ENCODE measurements around the gene EDNRA. TPM values are rescaled to one million over a fixed set of nuclear protein-coding genes. Genes with fewer than 3 reads are reported as not detected.

Gene EDNRA
- total RNA-seq, 4 donors from 2014 or later = 3.4 to 18.7 (median 7.7) TPM

DNA sequence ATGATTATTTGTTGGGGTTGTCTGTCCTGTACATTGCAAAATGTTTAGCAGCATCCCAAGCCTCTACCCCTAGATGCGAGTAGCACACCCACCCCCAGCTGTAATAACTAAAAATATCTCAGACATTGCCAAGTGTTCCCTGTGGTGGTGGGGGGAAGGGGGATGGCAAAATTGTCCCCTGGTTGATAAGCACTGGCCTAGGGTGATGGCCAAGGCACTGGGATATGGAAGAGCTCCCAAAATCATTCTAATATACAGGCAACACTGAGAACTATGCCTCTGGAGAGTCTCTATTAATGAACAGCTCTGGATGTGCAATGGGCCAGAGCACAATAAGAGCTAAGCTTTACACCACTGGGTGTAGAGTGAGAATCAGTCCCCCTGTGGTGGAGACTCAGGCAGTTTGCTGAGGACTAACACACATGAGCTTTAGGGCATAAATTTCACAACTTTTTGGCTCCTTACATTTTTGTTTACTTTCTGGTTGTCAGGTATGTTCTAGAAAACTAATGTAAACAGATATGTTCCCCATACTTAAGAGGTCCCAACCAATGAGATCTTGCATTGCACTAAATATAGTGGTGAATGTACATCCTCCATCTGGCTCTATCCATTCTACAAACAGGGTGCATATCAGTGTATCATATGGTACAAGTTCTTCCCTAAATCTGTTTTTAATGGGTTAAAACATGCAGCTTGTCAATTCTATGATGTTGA, 34.5 kb downstream of the EDNRA start:
- no peak overlapping the region for H3K4me3 ChIP-seq
- no peaks in the 10 kb centered on the region for H3K4me1 ChIP-seq
- TF ChIP-seq EP300 (IDR thresholded peaks at IDR 0.05) (no peak), POLR2A (IDR thresholded peaks at IDR 0.05) (no peak), POLR2AphosphoS5 (IDR thresholded peaks at IDR 0.05) (no peak)
- TF ChIP-seq, protein P1, sequence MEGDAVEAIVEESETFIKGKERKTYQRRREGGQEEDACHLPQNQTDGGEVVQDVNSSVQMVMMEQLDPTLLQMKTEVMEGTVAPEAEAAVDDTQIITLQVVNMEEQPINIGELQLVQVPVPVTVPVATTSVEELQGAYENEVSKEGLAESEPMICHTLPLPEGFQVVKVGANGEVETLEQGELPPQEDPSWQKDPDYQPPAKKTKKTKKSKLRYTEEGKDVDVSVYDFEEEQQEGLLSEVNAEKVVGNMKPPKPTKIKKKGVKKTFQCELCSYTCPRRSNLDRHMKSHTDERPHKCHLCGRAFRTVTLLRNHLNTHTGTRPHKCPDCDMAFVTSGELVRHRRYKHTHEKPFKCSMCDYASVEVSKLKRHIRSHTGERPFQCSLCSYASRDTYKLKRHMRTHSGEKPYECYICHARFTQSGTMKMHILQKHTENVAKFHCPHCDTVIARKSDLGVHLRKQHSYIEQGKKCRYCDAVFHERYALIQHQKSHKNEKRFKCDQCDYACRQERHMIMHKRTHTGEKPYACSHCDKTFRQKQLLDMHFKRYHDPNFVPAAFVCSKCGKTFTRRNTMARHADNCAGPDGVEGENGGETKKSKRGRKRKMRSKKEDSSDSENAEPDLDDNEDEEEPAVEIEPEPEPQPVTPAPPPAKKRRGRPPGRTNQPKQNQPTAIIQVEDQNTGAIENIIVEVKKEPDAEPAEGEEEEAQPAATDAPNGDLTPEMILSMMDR (IDR thresholded peaks at IDR 0.05) = no peak
- H3K27me3 ChIP-seq = no peaks in the 10 kb centered on the region
- no CpG with 5 or more reads among the region's 1 CpG for WGBS, 2 donors (ENCODE audit: low coverage in 1 of 2)
- H3K27ac ChIP-seq = no peak overlapping the region
- ATAC-seq = no peak
- no peaks in the 10 kb centered on the region for H3K9me3 ChIP-seq
- no peaks in the 10 kb centered on the region for H3K36me3 ChIP-seq

DNA sequence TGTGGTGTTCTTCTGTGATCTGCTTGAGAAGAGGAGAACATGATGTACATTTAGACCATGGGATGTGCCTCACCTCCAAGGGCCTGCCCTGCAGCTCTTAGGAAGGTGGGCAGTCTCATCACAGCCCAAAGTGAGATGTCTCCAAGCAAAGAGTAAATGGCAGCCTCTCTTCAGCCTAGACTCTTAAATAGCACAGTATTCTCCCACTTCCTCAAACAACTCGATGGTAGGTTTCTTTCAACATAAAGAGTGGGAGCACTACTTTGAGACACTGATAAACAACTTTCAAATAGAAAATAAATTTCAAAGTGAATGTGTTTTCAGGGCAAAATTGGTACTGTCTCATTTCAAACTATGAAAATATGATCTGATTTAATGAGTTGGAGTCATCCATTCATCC, 35.2 kb downstream of the EDNRA start:
- no peaks in the 10 kb centered on the region for H3K27me3 ChIP-seq
- H3K4me1 ChIP-seq = no peaks in the 10 kb centered on the region
- no peak for ATAC-seq
- WGBS, 2 donors (ENCODE audit: low coverage in 1 of 2) = 71 to 73% methylated on average over 1 of the region's 1 CpG
- H3K27ac ChIP-seq = no peak overlapping the region
- TF ChIP-seq EP300 (IDR thresholded peaks at IDR 0.05) (no peak), POLR2AphosphoS5 (IDR thresholded peaks at IDR 0.05) (no peak), POLR2A (IDR thresholded peaks at IDR 0.05) (no peak)
- TF ChIP-seq, protein P1 (IDR thresholded peaks at IDR 0.05) = no peak
- no peak overlapping the region for H3K4me3 ChIP-seq
- H3K36me3 ChIP-seq = no peaks in the 10 kb centered on the region
- H3K9me3 ChIP-seq = no peaks in the 10 kb centered on the region

DNA sequence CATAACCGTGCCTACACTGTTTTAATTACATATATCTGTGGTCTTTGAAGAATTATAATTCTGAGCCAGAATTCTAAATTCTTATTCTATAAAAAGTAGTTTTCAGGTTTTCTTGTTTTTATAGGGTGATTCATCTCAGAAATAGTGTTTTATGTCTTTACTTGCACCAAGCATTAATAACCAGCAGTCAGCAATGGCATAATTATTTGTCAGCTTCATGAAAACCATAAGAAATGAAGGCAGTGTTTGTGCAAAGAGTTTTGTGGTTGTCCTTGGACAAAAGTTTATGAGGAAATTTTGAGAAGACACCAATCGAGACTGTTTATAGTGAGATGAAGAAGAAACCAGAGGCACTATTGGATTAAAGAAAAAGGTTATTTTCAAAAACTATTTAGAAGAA, 37.2 kb downstream of the EDNRA start:
- TF ChIP-seq EP300 (IDR thresholded peaks at IDR 0.05) = no peak
- TF ChIP-seq POLR2AphosphoS5 (IDR thresholded peaks at IDR 0.05) = no peak
- no peak for TF ChIP-seq POLR2A (IDR thresholded peaks at IDR 0.05)
- TF ChIP-seq, protein P1 (IDR thresholded peaks at IDR 0.05) = no peak
- no peak overlapping the region for H3K4me3 ChIP-seq
- ATAC-seq = no peak
- H3K36me3 ChIP-seq = no peaks in the 10 kb centered on the region
- no peak overlapping the region for H3K27ac ChIP-seq
- H3K27me3 ChIP-seq = no peaks in the 10 kb centered on the region
- H3K9me3 ChIP-seq = no peaks in the 10 kb centered on the region
- WGBS, 2 donors (ENCODE audit: low coverage in 1 of 2) = 64 to 72% methylated on average over 2 of the region's 2 CpGs
- H3K4me1 ChIP-seq = no peaks in the 10 kb centered on the region

DNA sequence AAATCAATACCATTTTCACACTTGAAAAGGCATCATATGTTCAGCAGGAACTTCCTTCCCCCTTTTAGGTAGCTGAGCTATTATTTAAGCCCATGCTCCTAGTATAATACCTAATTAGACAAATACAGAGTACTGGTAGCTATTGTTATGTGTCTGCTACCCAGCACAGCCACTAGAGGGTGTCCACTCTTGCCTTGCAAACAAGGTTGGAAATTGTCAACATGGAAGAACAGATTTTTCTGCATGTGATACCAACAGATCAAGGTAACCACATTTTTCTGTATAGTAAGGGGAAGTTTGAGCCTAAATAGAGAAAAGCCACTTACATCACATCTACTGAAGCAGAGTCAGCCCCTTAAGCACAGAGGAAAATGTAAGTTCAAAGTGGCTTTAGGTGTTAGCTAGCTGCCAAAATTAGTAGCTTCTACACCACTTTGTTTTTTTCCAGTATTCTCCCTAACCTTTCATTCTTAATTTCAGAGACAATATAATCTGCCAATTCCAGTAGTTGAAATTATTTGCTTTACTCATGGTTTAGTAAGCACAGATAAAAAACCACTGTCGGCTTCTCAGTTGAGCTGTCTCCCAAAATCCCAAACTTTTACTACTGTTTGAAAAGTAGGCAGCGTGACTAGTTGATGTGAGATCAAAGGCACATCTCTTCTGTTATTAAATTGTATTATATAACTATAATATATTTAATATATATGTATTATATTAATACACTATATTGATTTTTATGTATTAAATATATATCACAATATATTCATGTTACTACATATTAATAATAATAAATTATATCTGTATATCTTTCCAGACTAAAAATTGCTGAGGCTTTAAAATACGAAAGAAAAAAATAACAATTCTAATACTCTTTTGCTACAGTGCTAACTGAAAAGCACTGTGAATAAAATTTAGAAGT, 38.2 kb downstream of the EDNRA start:
- Histone ChIP-seq H3K27ac (no peak overlapping the region), H3K9me3 (no peaks in the 10 kb centered on the region), H3K27me3 (no peaks in the 10 kb centered on the region), H3K4me1 (no peaks in the 10 kb centered on the region), H3K36me3 (no peaks in the 10 kb centered on the region), H3K4me3 (no peak overlapping the region)
- no peak for TF ChIP-seq POLR2AphosphoS5 (IDR thresholded peaks at IDR 0.05)
- TF ChIP-seq, protein P1 (IDR thresholded peaks at IDR 0.05) = peak; percentile 63 to 74 (median 68)
- 73 to 79% methylated on average over 3 of the region's 3 CpGs for WGBS, 2 donors (ENCODE audit: low coverage in 1 of 2)
- ATAC-seq = no peak
